Type B pancreatic cell (in vitro differentiated cells): ENCODE measurements around the gene LAMA5. TPM values are rescaled to one million over a fixed set of nuclear protein-coding genes. Genes with fewer than 3 reads are reported as not detected.
A peak's percentile ranks its signal among the peaks of the same experiment; 100 is the strongest.

Experiments
- DNase-seq: peaks from one replicate; pipeline ENCODE4 v3.0.0; 2021; ENCODE audit warnings: mixed read lengths; ENCODE audit not compliant: unreplicated experiment; ENCODE audit errors: extremely low spot score
- H3K27ac Mint-ChIP-seq: 2 replicates; pipeline ENCODE4 v1.8.0; 2021; ENCODE audit warnings: mild to moderate bottlenecking, mixed read lengths
- H3K27me3 Mint-ChIP-seq: 2 replicates; pipeline ENCODE4 v1.8.0; 2021; ENCODE audit warnings: mixed read lengths
- H3K36me3 Mint-ChIP-seq: 2 replicates; pipeline ENCODE4 v1.8.0; 2021; ENCODE audit warnings: mixed read lengths
- H3K4me1 Mint-ChIP-seq: one replicate; pipeline ENCODE4 v1.8.0; 2021; ENCODE audit warnings: mixed read lengths; ENCODE audit not compliant: unreplicated experiment
- H3K4me3 Mint-ChIP-seq: 2 replicates; pipeline ENCODE4 v1.8.0; 2021; ENCODE audit warnings: mild to moderate bottlenecking, mixed read lengths
- H3K9me3 Mint-ChIP-seq: 2 replicates; pipeline ENCODE4 v1.8.0; 2021; ENCODE audit warnings: mixed read lengths
- CTCF ChIP-seq: fragments of 200-600 bp; sonication (generic); conservative IDR thresholded peaks from 2 replicates; pipeline ENCODE4 v1.5.0; 2021; ENCODE audit warnings: antibody characterized with exemption, mild to moderate bottlenecking
- total RNA-seq: library from RNA; stranded (reverse); gene quantifications from 2 replicates; pipeline ENCODE4 v1.2.1, GENCODE V29; 2021; ENCODE audit warnings: low replicate concordance

Gene LAMA5
- total RNA-seq, 1 donor from 2014 or later: 246 TPM

- H3K4me1 Mint-ChIP-seq: peaks cover 10% of the 10 kb centered on the region
- H3K4me3 Mint-ChIP-seq: no peak overlapping the region
- H3K27me3 Mint-ChIP-seq: no peaks in the 10 kb centered on the region
- no peak overlapping the region for H3K27ac Mint-ChIP-seq
- H3K9me3 Mint-ChIP-seq: no peaks in the 10 kb centered on the region
- H3K36me3 Mint-ChIP-seq: peaks cover 7% of the 10 kb centered on the region
- TF ChIP-seq CTCF: no peak
- no peak for DNase-seq
Observed at GRCh38 chr20:62392621-62393334, 25.7 kb upstream of the LAMA5 start.

DNA sequence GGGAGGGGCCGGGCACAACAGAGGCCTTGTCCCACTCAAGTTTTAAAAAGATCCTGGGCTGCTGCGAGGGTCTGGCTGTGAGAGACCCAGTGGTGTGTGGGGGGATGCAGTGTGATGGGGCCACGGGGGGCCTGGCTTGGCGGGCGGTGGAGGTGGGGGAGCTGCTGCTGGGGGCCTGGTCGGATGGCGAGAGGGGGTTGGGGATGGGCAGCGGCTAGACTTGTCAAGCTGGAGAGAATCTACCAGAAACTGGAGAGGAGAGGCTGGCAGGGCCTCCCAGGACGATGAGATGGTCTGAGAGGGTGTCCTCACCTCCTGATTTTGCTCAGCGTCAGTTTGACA is 24.9 kb upstream of the LAMA5 start:
- no peak overlapping the region for H3K4me3 Mint-ChIP-seq
- H3K36me3 Mint-ChIP-seq: peaks cover 7% of the 10 kb centered on the region

GRCh38 chr20:62391165-62392076 is 24.3 kb upstream of the LAMA5 start:
- Mint-ChIP-seq H3K27me3 (no peaks in the 10 kb centered on the region), H3K27ac (no peak overlapping the region), H3K4me1 (peaks cover 10% of the 10 kb centered on the region), H3K36me3 (peaks cover 7% of the 10 kb centered on the region), H3K9me3 (no peaks in the 10 kb centered on the region), H3K4me3 (no peak overlapping the region)
- DNase-seq: no peak
- TF ChIP-seq CTCF: no peak

More for the DNA sequence above, 24.9 kb upstream of the LAMA5 start:
- no peak for TF ChIP-seq CTCF
- Mint-ChIP-seq H3K27ac (no peak overlapping the region), H3K27me3 (no peaks in the 10 kb centered on the region), H3K9me3 (no peaks in the 10 kb centered on the region), H3K4me1 (peaks cover 10% of the 10 kb centered on the region)
- DNase-seq: no peak

DNA sequence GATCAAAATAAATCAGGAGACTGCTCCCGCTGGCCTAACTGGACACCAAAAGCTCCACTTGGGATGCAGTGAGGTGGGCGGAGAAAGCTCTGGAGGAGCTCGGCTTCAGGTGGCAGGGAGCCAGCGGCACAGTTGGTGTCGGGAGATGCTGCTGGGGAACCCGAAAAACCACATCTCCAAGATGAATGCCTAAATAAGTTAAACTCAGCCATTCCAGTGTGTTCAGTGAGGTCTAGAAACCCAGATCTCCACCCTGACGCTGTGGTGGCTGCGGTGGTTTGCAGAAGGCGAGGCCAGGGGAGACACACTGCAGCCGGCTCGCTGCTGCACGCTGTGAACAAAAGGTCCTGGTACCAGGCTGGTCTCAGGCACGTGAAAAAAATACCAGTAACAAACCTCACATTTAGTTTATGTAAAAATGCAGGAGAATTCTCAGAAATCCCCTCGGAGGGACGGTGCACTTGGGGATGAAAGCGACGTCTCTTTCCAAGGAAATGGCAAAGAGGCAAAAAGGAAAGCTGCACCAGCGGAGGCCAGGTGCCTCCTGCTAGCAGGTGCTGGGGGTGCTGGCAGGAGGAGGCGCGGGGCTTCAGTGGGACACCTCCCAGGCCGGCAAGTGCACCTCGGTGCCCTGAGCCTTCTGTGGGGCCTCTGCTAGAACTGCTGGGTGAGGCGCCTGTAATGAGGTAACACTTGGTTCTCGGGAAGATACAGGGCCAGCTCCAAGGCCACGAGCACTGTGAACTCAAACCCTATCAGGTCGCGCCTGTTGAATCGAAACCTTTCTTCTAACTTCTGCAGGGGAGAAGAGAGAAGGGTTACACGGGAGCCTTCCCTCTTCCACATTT is 23.4 kb upstream of the LAMA5 start:
- no peaks in the 10 kb centered on the region for H3K9me3 Mint-ChIP-seq
- no peaks in the 10 kb centered on the region for H3K27me3 Mint-ChIP-seq
- peaks cover 14% of the 10 kb centered on the region for H3K4me1 Mint-ChIP-seq
- peaks cover 7% of the 10 kb centered on the region for H3K36me3 Mint-ChIP-seq
- no peak for DNase-seq
- H3K27ac Mint-ChIP-seq: no peak overlapping the region
- H3K4me3 Mint-ChIP-seq: no peak overlapping the region
- TF ChIP-seq CTCF: no peak

DNA sequence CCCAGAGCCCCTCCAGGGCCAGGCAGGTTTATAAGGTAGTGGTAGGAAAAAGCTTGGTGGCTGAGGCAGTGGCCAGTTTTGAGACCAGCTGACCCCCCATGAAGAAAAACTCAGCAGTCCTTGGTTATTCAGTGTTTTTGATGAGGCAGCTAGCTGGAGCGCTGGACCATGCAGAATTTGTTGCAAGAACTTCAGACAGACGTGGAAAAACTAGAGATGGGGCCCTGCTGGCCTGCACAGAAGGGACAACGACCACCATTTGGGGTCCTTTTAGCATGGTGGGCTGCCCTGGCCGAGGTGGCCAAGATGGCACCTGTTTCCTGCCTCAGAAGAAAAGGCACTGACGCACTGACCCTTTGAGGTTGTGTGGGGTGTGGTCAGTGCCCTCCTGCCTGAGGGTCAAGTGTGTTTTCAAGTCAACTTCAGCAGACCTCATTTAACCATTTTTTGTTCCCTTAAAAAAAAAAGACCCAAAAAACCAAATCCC is 22.5 kb upstream of the LAMA5 start:
- H3K4me3 Mint-ChIP-seq: peak overlapping the region; percentile 93
- H3K4me1 Mint-ChIP-seq: peaks cover 18% of the 10 kb centered on the region
- peaks cover 7% of the 10 kb centered on the region for H3K36me3 Mint-ChIP-seq
- no peak for TF ChIP-seq CTCF
- no peak for DNase-seq
- no peaks in the 10 kb centered on the region for H3K9me3 Mint-ChIP-seq
- H3K27ac Mint-ChIP-seq: peak overlapping the region; percentile 83
- no peaks in the 10 kb centered on the region for H3K27me3 Mint-ChIP-seq
